Measurements from ENCODE around the gene DEPDC7. TPM values are rescaled to one million over a fixed set of nuclear protein-coding genes. Genes with fewer than 3 reads are reported as not detected.
A peak's percentile ranks its signal among the peaks of the same experiment; 100 is the strongest.

DEPDC7 gene
- total and polyA plus RNA-seq, 4 donors, result 3.1 to 12.7 (median 5.5) TPM

DNA sequence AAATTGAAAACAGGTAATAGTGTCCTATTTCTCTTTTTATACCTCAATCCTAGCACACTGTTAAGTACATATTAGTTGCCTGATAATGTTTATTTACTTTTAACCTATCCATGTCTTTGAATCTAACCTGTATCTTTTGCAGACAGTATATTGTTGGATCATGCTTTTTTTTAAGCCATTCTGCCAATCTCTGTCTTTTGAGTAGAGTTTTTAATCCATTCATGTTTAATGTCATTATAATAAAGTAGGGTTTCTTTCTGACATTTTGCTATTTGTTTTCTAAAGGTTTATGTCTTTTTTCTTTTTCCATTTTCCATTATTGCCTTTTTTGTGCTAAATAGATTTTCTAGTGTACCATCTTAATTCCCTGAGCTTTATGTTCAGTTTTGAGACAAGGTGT is 23.8 kb upstream of the DEPDC7 start:
- Histone ChIP-seq H3K27ac (ENCODE audit: low read depth, low read length) (no peak overlapping the region), H3K9me3 (ENCODE audit: control insufficient read depth, insufficient read depth, low read length) (no peaks in the 10 kb centered on the region), H3K27me3 (ENCODE audit: control insufficient read depth, insufficient read depth, low read length) (no peaks in the 10 kb centered on the region), H3K4me3 (ENCODE audit: low read depth, low read length) (no peak overlapping the region), H3K36me3 (ENCODE audit: control insufficient read depth, insufficient read depth, low read length) (no peaks in the 10 kb centered on the region), H3K4me1 (ENCODE audit: control insufficient read depth, insufficient read depth, low read length) (no peaks in the 10 kb centered on the region)
- DNase-seq (ENCODE audit: low read depth in 4 of 6, low spot score in 6 of 6), result no peak

DNA sequence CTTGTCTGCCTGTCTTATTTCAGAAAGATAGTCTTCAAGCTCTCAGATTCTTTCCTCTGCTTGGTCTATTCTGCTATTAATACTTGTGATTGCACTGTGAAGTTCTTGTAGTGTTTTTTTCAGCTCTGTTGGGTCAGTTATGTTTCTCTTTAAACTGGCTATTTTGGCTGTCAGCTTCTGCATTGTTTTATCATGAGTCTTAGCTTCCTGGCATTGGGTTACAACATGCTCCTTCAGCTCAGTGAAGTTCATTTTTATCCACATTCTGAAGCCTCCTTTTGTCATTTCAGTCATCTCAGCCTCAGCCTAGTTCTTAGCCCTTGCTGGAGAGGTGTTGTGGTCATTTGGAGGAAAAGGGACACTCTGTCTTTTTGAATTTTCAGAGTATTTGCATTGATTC is 15.5 kb upstream of the DEPDC7 start:
- no peaks in the 10 kb centered on the region for H3K27me3 ChIP-seq (ENCODE audit: control insufficient read depth, insufficient read depth, low read length)
- H3K4me3 ChIP-seq (ENCODE audit: low read depth, low read length), result no peak overlapping the region
- no peaks in the 10 kb centered on the region for H3K9me3 ChIP-seq (ENCODE audit: control insufficient read depth, insufficient read depth, low read length)
- no peak overlapping the region for H3K27ac ChIP-seq (ENCODE audit: low read depth, low read length)
- H3K36me3 ChIP-seq (ENCODE audit: control insufficient read depth, insufficient read depth, low read length), result no peaks in the 10 kb centered on the region
- H3K4me1 ChIP-seq (ENCODE audit: control insufficient read depth, insufficient read depth, low read length), result no peaks in the 10 kb centered on the region
- DNase-seq (ENCODE audit: low read depth in 4 of 6, low spot score in 6 of 6), result no peak

DNA sequence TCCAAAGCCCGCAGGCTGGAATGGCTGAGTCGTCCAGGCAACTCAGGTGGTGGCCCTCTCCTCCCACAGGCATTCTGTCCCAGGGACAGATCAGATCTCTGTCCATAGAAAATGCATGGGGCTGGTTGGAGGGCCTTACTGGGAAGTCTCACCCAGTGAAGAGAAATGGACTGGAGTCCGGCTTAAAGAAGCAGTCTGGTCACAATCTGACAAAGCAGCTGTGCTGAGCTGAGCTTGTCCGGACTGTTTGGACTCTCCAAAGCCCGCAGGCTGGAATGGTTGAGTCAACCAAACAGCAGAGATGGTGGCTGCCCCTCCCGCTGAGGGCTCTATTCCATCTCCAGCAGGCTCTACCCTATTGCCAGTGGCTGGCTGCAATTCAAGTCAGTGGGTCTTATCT is 14.4 kb upstream of the DEPDC7 start:
- no peaks in the 10 kb centered on the region for H3K27me3 ChIP-seq (ENCODE audit: control insufficient read depth, insufficient read depth, low read length)
- no peak for DNase-seq (ENCODE audit: low read depth in 4 of 6, low spot score in 6 of 6)
- no peak overlapping the region for H3K4me3 ChIP-seq (ENCODE audit: low read depth, low read length)
- no peak overlapping the region for H3K27ac ChIP-seq (ENCODE audit: low read depth, low read length)
- H3K4me1 ChIP-seq (ENCODE audit: control insufficient read depth, insufficient read depth, low read length), result no peaks in the 10 kb centered on the region
- no peaks in the 10 kb centered on the region for H3K9me3 ChIP-seq (ENCODE audit: control insufficient read depth, insufficient read depth, low read length)
- H3K36me3 ChIP-seq (ENCODE audit: control insufficient read depth, insufficient read depth, low read length), result no peaks in the 10 kb centered on the region
- 68% methylated on average over 5 of the region's 6 CpGs for WGBS (ENCODE audit: insufficient coverage)

DNA sequence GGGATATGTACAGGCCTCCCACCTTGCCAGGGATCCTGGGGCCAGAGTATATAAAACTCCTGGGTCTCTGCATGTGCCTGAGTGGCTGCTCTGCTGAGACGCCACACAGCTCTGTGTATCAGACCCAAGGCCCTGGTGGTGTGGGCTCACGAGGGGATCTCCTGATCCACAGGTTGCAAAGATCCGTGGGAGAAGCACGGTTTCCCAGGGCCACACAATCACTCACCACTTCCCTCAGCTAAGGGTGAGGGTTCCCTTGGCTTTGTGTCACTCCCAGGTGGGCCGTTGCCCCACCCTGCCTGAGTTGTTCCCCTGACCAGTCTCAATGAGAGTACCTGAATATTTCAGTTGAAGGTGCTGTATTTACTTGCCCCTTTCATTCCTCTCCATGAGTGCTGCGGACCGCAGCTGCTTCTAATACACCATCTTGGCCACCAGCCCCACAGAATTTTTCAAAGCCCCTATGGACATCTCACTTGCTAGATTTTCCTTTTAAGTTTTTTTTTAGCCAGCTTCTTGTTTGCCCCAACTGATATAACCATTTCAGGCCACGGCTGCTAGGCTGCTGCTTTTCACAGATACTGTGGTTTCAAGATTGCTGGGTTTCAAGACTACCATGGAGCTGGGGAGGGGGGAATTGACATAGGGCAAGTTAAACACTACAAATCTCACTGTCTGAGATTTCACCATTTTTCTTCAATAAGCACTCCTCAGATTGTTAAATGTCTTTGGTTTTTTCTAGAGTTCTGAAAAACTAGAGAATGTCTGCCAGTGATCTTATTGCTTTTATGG is 13.7 kb upstream of the DEPDC7 start:
- WGBS (ENCODE audit: insufficient coverage), result 96% methylated on average over 4 of the region's 8 CpGs
- Histone ChIP-seq H3K4me3 (ENCODE audit: low read depth, low read length) (no peak overlapping the region), H3K27me3 (ENCODE audit: control insufficient read depth, insufficient read depth, low read length) (no peaks in the 10 kb centered on the region), H3K9me3 (ENCODE audit: control insufficient read depth, insufficient read depth, low read length) (no peaks in the 10 kb centered on the region), H3K4me1 (ENCODE audit: control insufficient read depth, insufficient read depth, low read length) (no peaks in the 10 kb centered on the region), H3K27ac (ENCODE audit: low read depth, low read length) (no peak overlapping the region), H3K36me3 (ENCODE audit: control insufficient read depth, insufficient read depth, low read length) (no peaks in the 10 kb centered on the region)
- DNase-seq (ENCODE audit: low read depth in 4 of 6, low spot score in 6 of 6), result no peak

DNA sequence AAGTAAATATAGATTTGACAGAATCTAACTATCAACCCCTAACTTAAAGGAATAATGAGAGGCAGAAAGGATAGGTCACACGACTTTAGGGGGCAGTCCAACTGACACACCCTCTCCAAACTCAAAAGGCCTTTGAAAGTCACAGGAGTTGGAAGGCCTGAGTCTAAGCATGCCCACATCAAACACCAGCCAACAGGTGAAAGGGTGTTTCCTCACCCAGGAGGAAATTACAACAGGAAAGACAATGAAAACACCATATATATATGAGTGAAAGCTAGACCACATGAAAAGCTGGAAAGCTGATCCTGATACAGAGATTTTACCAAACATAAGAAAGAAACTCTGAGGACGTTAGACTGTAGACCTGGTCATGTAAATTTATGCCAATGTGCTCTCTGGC is 10.5 kb upstream of the DEPDC7 start:
- no CpG with 5 or more reads among the region's 2 CpGs for WGBS (ENCODE audit: insufficient coverage)
- Histone ChIP-seq H3K4me1 (ENCODE audit: control insufficient read depth, insufficient read depth, low read length) (no peaks in the 10 kb centered on the region), H3K27me3 (ENCODE audit: control insufficient read depth, insufficient read depth, low read length) (no peaks in the 10 kb centered on the region), H3K9me3 (ENCODE audit: control insufficient read depth, insufficient read depth, low read length) (no peaks in the 10 kb centered on the region), H3K27ac (ENCODE audit: low read depth, low read length) (no peak overlapping the region), H3K4me3 (ENCODE audit: low read depth, low read length) (no peak overlapping the region), H3K36me3 (ENCODE audit: control insufficient read depth, insufficient read depth, low read length) (no peaks in the 10 kb centered on the region)
- no peak for DNase-seq (ENCODE audit: low read depth in 4 of 6, low spot score in 6 of 6)

DNA sequence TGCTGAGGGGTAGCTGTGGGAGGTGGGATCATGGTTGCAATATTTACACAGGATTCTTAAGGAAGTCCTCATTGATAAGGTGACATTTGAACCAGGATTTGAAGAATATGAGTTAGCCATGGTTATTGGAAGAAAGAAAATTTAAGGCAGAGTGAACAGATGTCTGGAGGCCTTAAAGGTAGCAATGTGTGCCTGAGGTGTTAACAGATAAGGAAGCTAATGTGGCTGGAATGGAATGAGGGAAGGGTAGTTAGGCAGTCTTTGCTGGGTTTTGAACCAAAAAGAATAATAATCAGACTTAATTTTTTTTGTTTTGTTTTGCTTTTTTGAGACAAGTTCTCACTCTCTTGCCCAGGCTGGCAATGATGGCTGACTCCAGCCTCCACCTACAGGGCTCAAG is 9.7 kb upstream of the DEPDC7 start:
- H3K4me3 ChIP-seq (ENCODE audit: low read depth, low read length), result no peak overlapping the region
- H3K27ac ChIP-seq (ENCODE audit: low read depth, low read length), result no peak overlapping the region
- no peaks in the 10 kb centered on the region for H3K9me3 ChIP-seq (ENCODE audit: control insufficient read depth, insufficient read depth, low read length)
- H3K27me3 ChIP-seq (ENCODE audit: control insufficient read depth, insufficient read depth, low read length), result no peaks in the 10 kb centered on the region
- H3K4me1 ChIP-seq (ENCODE audit: control insufficient read depth, insufficient read depth, low read length), result no peaks in the 10 kb centered on the region
- no peak for DNase-seq (ENCODE audit: low read depth in 4 of 6, low spot score in 6 of 6)
- H3K36me3 ChIP-seq (ENCODE audit: control insufficient read depth, insufficient read depth, low read length), result no peaks in the 10 kb centered on the region

DNA sequence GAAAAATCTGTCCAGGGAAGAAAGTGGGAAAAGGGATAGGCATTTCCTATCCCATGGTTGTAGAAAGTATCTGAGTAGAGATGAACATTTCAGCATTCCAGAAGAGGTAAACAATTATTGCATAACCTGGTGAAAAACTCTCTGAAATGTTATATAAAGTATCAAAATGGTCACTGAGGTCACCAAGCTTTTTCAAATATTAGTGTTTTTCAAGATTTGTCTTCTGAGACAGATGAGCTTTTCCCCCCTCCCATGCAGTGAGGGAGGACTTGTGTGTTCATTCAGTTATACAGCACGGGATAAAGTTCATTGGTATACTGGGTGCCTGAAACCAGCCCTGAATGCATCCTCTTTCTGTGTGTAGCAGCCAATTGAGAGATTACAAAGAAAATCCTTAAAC is 1.9 kb upstream of the DEPDC7 start:
- Histone ChIP-seq H3K27ac (ENCODE audit: low read depth, low read length) (no peak overlapping the region), H3K4me1 (ENCODE audit: control insufficient read depth, insufficient read depth, low read length) (peaks cover 8% of the 10 kb centered on the region), H3K4me3 (ENCODE audit: low read depth, low read length) (no peak overlapping the region), H3K9me3 (ENCODE audit: control insufficient read depth, insufficient read depth, low read length) (no peaks in the 10 kb centered on the region), H3K27me3 (ENCODE audit: control insufficient read depth, insufficient read depth, low read length) (no peaks in the 10 kb centered on the region), H3K36me3 (ENCODE audit: control insufficient read depth, insufficient read depth, low read length) (no peaks in the 10 kb centered on the region)
- no peak for DNase-seq (ENCODE audit: low read depth in 4 of 6, low spot score in 6 of 6)
- WGBS (ENCODE audit: insufficient coverage), result no CpG with 5 or more reads among the region's 1 CpG

DNA sequence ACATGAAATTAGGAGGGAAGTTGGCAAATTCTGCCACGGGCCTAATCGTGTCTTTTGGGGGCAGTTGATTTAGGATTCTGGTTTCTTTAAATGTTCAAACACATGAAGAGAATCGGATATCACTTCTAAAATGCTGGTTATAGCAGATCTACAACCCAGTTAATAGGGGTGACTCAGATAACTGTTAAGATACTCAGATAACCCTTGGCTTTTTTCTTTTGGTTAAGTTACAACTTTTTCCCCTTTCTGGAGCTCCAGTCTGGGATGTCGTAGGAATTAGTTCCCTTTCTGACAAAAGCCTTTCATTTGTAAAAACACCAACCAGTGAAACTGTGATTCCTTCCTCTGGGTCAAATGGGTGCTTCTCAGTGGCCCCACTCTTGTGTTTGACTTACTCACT is 976 bp downstream of the DEPDC7 start:
- peaks cover 8% of the 10 kb centered on the region for H3K4me1 ChIP-seq (ENCODE audit: control insufficient read depth, insufficient read depth, low read length)
- H3K4me3 ChIP-seq (ENCODE audit: low read depth, low read length), result peak overlapping the region; percentile 68
- H3K27ac ChIP-seq (ENCODE audit: low read depth, low read length), result no peak overlapping the region
- no peak for DNase-seq (ENCODE audit: low read depth in 4 of 6, low spot score in 6 of 6)
- no CpG with 5 or more reads among the region's 4 CpGs for WGBS (ENCODE audit: insufficient coverage)
- no peaks in the 10 kb centered on the region for H3K27me3 ChIP-seq (ENCODE audit: control insufficient read depth, insufficient read depth, low read length)
- no peaks in the 10 kb centered on the region for H3K36me3 ChIP-seq (ENCODE audit: control insufficient read depth, insufficient read depth, low read length)
- no peaks in the 10 kb centered on the region for H3K9me3 ChIP-seq (ENCODE audit: control insufficient read depth, insufficient read depth, low read length)

DNA sequence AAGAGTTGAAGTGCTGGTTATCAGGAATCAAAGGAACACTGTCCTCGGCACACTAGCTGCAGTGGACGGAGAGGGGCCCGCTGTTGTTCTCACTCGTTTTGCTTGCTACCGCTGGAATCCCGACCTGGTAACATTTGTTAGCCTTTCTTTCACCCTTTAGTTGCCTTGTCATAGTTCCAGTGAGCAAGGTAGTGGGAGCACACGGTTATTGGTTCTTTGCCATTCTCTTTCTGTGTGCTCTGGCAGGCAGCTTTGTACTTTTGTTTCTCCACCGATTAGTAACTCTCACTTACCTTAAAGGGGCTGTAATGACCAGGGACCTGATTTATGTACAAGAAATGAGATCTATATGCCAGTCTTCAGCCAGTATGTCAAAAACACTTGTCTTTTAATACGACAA is 1.8 kb downstream of the DEPDC7 start:
- no peaks in the 10 kb centered on the region for H3K36me3 ChIP-seq (ENCODE audit: control insufficient read depth, insufficient read depth, low read length)
- H3K4me1 ChIP-seq (ENCODE audit: control insufficient read depth, insufficient read depth, low read length), result peaks cover 8% of the 10 kb centered on the region
- H3K27me3 ChIP-seq (ENCODE audit: control insufficient read depth, insufficient read depth, low read length), result no peaks in the 10 kb centered on the region
- DNase-seq (ENCODE audit: low read depth in 4 of 6, low spot score in 6 of 6), result no peak
- peak overlapping the region; percentile 68 for H3K4me3 ChIP-seq (ENCODE audit: low read depth, low read length)
- WGBS (ENCODE audit: insufficient coverage), result 67% methylated on average over 4 of the region's 9 CpGs
- H3K9me3 ChIP-seq (ENCODE audit: control insufficient read depth, insufficient read depth, low read length), result no peaks in the 10 kb centered on the region
- H3K27ac ChIP-seq (ENCODE audit: low read depth, low read length), result no peak overlapping the region

DNA sequence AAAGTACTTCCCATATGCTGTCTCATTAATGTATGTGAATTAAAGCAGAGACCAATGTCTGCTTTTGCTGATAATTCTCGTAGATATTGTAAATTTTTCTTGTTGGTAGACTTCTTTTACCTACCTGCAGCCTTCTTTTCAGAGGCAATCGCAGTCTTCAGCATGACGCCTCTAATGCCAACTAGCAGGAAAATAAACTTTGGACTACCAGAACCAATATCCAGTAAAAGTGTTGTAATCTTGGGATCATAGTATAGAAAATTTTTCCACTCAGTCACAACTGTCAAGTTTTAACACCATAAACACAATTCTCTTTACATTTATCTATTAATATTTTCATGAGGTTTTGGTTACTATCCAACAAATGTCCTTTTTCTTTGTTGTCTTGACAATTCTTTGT is 2.3 kb downstream of the DEPDC7 start:
- peaks cover 8% of the 10 kb centered on the region for H3K4me1 ChIP-seq (ENCODE audit: control insufficient read depth, insufficient read depth, low read length)
- H3K9me3 ChIP-seq (ENCODE audit: control insufficient read depth, insufficient read depth, low read length), result no peaks in the 10 kb centered on the region
- no peaks in the 10 kb centered on the region for H3K27me3 ChIP-seq (ENCODE audit: control insufficient read depth, insufficient read depth, low read length)
- no CpG with 5 or more reads among the region's 3 CpGs for WGBS (ENCODE audit: insufficient coverage)
- no peak overlapping the region for H3K4me3 ChIP-seq (ENCODE audit: low read depth, low read length)
- no peak overlapping the region for H3K27ac ChIP-seq (ENCODE audit: low read depth, low read length)
- H3K36me3 ChIP-seq (ENCODE audit: control insufficient read depth, insufficient read depth, low read length), result no peaks in the 10 kb centered on the region
- DNase-seq (ENCODE audit: low read depth in 4 of 6, low spot score in 6 of 6), result no peak
